ENCODE results near the gene ZSWIM5. TPM values are rescaled to one million over a fixed set of nuclear protein-coding genes. Genes with fewer than 3 reads are reported as not detected.

The ZSWIM5 gene
- total RNA-seq, 4 donors from 2014 or later = 1.3 to 2.2 (median 1.7) TPM

GRCh38 chr1:45032837-45033236, 173.6 kb downstream of the ZSWIM5 start:
- H3K4me3 ChIP-seq (ENCODE audit: low read depth, poor library complexity, severe bottlenecking) = no peak overlapping the region
- WGBS, 2 donors = 55 to 72% methylated on average over 2 of the region's 2 CpGs
- no peak for DNase-seq (ENCODE audit: low spot score in 2 of 2)
- TF ChIP-seq POLR2A (IDR thresholded peaks at IDR 0.05) = no peak
- TF ChIP-seq CTCF (IDR thresholded peaks at IDR 0.05) = no peak
- intact Hi-C loops (cut with DNase I; ENCODE audit: low total_unique reads) = no loop called here

- TF ChIP-seq POLR2A (IDR thresholded peaks at IDR 0.05) (no peak), CTCF (IDR thresholded peaks at IDR 0.05) (no peak)
- H3K4me3 ChIP-seq (ENCODE audit: low read depth, poor library complexity, severe bottlenecking) = no peak overlapping the region
- intact Hi-C loops (cut with DNase I; ENCODE audit: low total_unique reads) = no loop called here
- WGBS, 2 donors = 54 to 75% methylated on average over 1 of the region's 1 CpG
- no peak for DNase-seq (ENCODE audit: low spot score in 2 of 2)
Measured at GRCh38 chr1:45026446-45026845, 180.0 kb downstream of the ZSWIM5 start.

GRCh38 chr1:45023663-45024062, 182.7 kb downstream of the ZSWIM5 start:
- no peak for DNase-seq (ENCODE audit: low spot score in 2 of 2)
- no peak for TF ChIP-seq POLR2A (IDR thresholded peaks at IDR 0.05)
- TF ChIP-seq CTCF (IDR thresholded peaks at IDR 0.05) = no peak
- 89 to 92% methylated on average over 1 of the region's 1 CpG for WGBS, 2 donors
- no peak overlapping the region for H3K4me3 ChIP-seq (ENCODE audit: low read depth, poor library complexity, severe bottlenecking)
- intact Hi-C loops (cut with DNase I; ENCODE audit: low total_unique reads) = loop anchor here (5.0 kb wide), 1 partner anchor 274 kb away; no protein-coding TSS in a partner anchor

GRCh38 chr1:45018599-45019230, 187.7 kb downstream of the ZSWIM5 start:
- intact Hi-C loops (cut with DNase I; ENCODE audit: low total_unique reads) = loop anchor here (10.0 kb wide), 1 partner anchor 556 kb away; no protein-coding TSS in a partner anchor

GRCh38 chr1:45016767-45017166, 189.6 kb downstream of the ZSWIM5 start:
- intact Hi-C loops (cut with DNase I; ENCODE audit: low total_unique reads) = loop anchor here (10.0 kb wide), 1 partner anchor 558 kb away; no protein-coding TSS in a partner anchor
- no peak for DNase-seq (ENCODE audit: low spot score in 2 of 2)
- H3K4me3 ChIP-seq (ENCODE audit: low read depth, poor library complexity, severe bottlenecking) = no peak overlapping the region
- WGBS, 2 donors = 64 to 70% methylated on average over 6 of the region's 6 CpGs
- TF ChIP-seq POLR2A (IDR thresholded peaks at IDR 0.05) = no peak
- TF ChIP-seq CTCF (IDR thresholded peaks at IDR 0.05) = no peak

More at GRCh38 chr1:45018599-45019230, 187.7 kb downstream of the ZSWIM5 start:
- WGBS, 2 donors = 46 to 61% methylated on average over 16 of the region's 16 CpGs
- TF ChIP-seq CTCF (IDR thresholded peaks at IDR 0.05) (no peak), POLR2A (IDR thresholded peaks at IDR 0.05) (no peak)
- no peak for DNase-seq (ENCODE audit: low spot score in 2 of 2)
- no peak overlapping the region for H3K4me3 ChIP-seq (ENCODE audit: low read depth, poor library complexity, severe bottlenecking)

Measured in lower leg skin (tissue), 4 donors.